GM18502 (cell line): Measurements from ENCODE around the gene NSF.
A peak's percentile ranks its signal among the peaks of the same experiment; 100 is the strongest.
"Not testable (repeated sequence)": the region's sequence is repeated elsewhere in the genome, so short reads cannot be mapped to it uniquely, and the experiment has no call there.

ENCODE experiments used
- ATAC-seq: cut with Tn5 transposase; IDR thresholded peaks from one replicate; pipeline ENCODE4 v1.9.1; 2021; ENCODE audit warnings: mild to moderate bottlenecking; ENCODE audit not compliant: unreplicated experiment, poor library complexity

NSF gene

DNA sequence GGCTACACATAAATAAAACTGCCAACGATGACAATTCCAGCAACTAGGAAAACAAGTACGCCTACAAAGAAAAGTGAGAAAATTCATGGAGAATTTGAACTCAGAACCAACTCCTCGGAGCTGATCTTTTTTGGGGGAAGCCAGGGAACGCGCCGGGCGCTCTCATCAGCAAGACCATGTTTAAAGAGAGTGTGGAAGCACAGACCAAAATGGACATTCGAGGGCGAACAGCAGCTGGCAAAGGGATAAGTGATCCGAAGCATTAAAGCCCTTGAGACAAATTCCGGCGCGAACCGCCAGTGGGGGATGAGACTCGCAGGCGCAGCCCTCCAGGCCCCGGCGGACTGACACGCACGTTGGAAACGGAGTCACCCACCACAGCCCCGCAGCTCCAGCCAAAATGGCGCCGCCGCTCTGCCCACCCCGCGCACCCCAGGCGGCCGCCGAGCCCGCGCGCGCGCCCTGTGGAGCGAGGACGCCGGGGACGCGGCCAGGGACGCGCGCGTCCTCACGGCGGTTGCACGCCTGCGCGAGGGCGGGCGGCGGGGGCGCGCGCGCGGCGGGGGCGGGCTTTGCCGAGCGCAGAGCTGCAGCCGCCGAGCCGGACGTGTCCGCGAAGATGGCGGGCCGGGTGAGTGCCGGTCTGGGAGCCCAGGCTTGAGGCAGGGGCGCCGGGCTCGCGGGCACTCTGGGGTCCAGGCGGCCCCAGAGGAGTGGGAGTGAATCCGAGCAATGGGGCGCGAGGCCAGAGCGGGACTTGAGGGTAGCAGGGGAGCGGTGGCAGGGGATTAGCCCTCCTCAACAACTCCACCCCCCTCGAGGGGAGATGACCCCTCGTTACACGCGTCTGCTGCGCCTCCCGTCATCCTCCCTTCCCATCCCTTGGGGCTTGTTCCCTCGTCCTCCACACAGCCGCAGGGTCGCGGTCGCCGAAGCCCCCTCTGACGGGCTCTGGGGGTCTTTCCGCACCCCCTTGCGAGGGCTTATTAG is at the start of gene NSF:
TSS of gene NSF (plus strand) at position 513 of the 990 bp plus-strand sequence. CDS start at position 620, 107 bp downstream.
- ATAC-seq: peak; percentile 74

DNA sequence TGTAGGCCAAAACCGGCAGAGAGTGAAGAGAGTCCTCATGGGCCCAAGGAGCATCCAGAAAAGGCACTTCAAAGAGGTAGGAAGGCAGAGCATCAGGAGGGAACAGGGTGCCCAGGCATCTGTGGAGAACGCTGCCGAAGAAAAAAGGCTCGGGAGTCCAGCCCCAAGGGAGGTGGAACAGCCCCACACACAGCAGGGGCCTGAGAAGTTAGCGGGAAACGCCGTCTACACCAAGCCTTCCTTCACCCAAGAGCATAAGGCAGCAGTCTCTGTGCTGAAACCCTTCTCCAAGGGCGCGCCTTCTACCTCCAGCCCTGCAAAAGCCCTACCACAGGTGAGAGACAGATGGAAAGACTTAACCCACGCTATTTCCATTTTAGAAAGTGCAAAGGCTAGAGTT is 41.9 kb upstream of the NSF start:
- ATAC-seq: not testable (repeated sequence)

DNA sequence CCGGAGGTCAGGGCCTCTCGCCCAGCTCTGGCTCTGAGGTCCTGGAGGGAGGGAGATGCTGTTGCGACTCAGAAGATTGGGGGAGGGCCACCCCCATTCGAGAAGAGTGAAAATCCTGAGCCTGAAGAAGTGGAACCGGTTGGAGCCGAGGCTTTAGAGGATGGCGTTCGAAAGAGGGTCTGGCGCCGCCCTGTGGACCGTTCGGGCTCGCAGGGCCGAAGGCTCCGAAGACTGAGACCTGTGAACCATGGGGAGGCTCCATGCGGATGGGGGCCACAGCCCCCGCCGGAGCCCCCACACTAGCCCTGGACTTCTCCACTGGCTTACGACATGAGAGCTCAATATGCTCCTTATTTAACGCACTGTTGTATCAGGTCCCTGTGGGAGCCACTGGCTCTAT is 31.3 kb upstream of the NSF start:
- not testable (repeated sequence) for ATAC-seq

DNA sequence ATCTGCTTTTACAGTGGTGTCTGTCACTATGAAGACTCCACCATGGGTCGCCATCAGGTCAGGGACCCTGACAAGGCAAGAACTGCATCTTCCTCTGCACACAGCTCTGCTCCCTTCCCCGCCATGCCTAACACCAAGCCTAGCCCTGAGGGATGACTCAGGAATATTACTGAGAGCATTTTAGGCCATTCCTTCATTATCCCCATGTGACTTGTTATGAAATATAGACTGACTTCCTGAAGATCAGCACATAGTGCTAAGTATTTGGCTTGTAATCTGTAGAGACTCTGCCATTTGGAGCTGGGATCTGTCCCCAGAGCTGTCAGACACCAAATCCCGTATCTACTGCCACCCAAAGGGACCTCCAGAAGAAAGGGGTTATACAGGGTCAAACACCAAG is 30.4 kb upstream of the NSF start:
- not testable (repeated sequence) for ATAC-seq

DNA sequence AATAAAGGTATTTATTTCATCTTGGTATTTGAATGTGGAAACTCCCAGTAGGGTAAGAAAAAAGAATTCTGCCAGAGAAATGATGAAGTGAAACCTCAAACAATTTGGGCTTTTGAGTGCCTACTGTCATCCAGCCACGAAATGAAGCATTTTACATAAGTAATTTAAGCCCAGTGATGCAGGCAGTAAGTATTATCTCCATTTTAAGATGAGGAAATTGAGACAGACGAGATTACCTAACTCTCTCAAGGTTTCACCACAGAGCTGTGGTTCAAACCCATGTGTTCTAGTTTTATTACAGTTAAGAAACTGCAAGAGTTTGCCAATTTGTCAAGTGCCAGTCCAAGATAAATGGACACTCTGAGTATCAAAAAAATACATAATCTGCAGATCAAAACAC is 24.2 kb upstream of the NSF start:
- ATAC-seq: not testable (repeated sequence)

DNA sequence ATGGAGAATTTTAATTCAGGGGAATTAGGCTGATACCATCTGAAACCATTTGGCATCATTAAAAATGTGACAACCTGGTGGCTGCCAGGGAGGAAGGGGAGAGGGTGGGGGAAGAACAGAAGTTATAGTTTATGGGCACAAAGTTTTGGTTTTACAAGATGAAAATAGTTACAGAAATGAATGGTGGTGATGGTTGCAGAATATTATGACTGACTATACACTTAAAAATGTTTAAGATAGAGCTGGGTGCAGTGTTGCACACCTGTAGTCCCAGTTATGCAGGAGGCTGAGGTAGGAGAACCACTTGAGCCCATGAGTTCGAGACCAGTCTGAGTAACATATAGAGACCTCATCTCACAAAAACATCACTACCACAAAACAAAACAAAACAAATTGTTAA is 23.5 kb upstream of the NSF start:
- ATAC-seq: not testable (repeated sequence)

DNA sequence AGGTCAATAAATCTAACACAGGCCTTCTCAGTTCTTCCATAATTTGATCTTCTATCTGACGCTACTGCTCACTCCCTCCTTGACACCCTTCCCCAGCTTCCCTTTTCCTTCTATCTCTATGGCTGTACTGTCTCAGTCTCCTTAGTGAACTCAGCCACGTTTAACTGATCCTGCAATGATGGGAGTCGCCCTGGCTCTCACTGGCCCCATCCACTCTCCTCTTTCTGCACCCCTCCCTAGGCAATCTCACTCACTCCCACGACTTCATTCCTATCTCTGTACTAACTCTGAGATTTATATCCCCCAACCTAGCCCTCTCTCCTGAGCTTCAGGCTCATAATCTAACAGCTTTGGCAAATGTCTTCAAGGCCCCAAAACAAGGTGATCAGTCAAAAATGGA is 18.7 kb upstream of the NSF start:
- ATAC-seq: not testable (repeated sequence)

DNA sequence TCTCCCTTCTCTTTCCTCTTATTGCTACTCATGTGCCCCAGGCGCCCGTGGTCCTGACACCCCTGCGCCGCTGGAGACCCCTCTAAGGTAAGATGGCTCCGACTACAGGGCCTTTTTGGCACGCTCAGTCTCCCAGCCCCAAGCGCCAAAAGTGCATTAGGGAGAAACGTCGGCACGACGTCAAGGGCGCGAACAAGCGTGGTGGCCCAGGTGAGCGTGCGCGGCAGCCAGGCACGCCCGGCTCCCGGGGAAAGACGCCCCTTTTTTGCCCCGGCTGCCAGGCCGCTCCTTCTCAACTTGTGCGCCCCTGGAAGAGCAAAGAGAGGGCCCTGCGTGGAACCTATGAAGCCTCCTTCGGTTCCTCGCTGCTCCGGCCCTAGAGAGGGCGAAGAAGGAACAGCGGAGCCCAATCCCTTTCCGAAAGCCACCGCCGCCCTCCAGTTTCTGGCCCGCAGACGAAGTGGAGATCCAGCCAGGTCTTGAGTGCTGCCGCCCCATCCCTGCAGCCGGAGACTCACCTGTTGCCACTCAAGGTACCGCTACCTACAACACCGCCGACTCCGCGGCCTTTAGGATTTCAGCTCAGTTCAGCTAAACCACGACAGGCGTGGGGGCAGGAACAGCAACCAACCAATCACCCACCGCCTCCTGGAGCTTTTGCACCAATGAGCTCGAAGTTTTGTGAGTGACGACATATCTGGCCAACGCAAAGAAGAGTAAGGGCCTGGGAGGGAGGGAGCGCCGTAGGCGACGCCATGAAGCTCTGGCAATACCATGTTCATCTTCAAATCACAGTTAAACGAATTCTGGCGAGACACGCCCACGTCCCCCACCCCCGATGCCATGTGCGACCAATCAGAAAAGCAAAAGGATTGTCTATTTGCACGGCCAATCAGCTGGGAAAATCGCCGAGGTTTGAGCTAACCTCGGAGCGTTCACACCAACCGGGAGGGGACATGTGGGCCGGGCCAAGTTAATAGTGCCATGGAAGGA is 11.1 kb upstream of the NSF start, which contains the start of gene ARL17A:
TSS of gene ARL17A (minus strand) at position 609 of the 993 bp plus-strand sequence. CDS start 3,369 bp downstream, outside the sequence.
- ATAC-seq: peak; percentile 92

DNA sequence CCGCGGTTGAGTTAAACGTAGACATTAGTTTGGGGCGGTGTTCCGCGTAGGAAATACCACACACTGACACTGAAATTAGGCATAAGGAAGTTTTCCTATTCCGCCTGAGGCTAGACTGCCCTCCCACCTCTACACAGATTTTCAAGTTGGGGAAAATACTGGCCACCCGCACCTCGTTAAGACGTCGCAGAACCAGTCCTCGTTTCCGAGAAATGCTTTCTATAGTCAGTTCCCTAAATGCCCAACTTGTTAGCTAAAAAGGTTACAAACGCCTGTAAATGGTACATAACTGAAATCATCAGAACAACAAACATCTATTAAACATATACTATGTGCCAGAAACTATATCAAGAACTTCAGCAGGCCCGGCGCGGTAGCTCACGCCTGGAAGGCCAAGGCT is 10.4 kb upstream of the NSF start:
- ATAC-seq: not testable (repeated sequence)

DNA sequence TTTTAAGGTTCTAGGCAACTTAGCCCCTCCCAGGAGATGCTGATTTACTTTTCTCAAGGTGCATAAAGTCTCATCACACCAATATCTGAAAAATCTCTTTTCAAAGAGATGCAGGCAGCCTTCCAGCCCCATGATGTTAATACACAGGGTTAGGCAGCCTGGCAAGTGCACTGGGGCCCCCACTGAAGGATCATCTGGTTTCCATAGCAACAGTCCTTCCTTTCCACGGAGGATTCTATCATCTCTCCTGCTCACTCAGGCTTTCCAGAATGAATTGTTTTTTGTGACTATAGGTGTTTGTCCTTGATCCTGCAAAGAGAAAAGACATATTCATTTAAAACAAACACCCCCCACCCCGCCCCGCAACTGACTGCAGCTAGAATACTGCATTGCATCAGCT is 5.0 kb upstream of the NSF start:
- not testable (repeated sequence) for ATAC-seq

DNA sequence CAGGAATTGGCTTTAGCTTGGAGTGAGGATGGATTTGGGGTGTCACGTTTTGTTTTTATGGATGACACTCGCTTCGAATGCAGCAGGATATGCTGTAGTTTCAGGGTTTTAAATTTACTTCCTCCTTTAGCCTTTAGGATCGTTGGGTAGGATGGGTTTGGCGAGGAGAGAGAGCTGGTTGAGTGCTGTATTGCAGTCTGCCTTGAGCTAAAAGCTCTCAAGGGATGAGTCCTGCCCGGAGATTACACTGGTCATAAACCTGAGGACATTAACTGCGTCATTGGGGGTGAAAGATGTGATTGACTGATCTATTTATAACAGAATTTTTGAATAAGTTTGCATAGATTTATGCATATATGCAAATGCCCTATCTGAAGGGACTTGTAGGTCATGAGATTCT is 863 bp downstream of the NSF start:
- not testable (repeated sequence) for ATAC-seq

DNA sequence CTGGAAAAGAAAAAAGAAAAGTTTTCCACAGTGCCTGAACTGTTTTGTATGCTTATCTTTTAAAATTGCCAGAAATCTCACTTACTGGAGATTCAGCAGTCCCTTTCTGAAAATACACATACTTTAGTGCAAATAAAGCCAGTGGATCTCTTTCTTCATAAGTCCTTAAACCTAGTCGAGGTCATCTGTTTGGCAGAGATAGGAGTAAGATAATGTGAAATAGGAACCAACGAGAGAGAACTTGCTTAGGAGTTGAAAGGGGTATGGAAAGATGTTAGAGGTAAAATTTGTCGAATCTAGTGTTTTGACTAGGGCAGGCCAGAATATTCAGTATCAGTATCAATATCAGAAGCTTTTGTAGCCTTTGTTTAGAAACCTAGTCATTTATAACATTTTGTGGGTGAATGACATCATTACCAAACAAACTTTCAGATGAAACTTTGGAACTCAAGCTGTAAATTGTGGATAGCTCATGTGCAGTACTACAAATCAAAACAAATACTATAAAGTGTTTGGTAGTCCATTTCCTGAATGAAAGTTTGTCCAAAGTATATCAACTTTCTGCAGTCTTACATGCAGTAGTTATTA is 8.0 kb downstream of the NSF start:
- ATAC-seq: peak; percentile 58

DNA sequence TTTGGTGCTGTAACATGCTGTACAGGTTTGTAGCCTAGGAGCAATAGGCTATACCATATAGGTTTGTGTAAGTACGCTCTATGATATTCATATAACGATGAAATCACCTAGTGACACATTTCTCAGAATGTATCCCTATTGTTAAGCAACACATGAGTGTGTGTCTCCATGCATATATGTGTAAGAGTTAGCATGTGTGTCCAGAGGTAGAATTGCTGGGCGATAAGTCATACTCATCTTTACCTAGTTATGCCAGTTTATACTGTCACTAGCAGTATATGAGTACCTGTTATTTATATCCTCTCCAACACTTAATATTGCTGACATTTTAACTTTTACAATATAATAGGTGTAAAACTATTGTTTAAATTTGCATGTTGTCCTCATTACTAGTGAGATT is 10.3 kb downstream of the NSF start:
- ATAC-seq: not testable (repeated sequence)

DNA sequence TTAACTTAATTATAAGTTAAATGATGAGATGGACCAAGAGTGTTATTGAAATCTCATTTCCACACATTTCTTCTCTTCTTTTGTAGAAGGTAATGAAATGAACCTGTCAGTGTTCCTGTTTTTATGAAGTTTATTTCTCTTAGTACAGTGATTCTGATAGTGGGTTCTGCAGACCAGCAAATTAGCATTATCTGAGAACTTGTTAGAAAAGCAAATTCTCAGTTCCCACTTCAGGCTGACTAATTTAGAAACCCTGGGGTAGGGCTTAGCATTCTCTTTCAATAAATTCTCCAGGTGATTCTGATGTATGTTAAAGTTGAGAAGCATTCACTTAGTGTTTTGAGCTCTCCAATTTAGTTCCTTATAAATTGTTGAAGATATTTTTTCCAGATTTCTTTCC is 12.7 kb downstream of the NSF start:
- ATAC-seq: peak; percentile 81

DNA sequence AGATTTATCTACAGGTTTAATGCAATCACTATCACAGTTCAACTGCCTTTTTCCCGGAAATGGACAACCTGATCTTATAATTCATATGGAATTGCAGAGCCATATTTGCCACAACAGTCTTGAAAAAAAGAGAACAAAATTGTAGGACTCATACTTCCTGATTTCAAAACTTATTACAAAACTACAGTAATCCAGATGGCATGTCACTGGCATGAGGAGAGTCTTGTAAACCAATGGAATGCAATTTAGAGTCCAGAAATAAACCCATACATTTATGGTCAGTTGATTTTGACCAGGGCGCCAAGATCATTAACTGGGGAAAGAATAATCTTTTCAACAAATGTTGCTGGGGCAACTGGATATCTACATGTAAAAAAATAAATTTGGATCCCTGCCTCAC is 20.8 kb downstream of the NSF start:
- not testable (repeated sequence) for ATAC-seq

DNA sequence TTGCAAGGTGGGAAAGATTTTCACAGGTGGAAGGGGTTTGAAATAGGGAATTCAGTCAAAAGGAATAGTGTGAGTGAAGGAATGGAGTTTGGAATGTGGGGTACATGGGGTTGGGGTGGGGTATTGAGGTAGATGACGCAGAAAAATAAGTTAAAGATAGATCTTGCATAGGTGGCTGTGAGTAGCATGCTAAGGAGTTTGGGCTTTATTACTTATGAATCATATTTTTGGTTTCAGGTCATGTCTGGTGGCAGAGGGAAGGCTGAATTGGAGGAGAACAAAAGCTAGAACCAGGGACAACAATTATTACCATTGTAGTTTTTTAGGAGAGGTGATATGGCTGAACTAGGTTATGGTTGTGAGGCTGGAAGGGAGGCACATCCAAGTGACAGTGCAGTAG is 23.4 kb downstream of the NSF start:
- not testable (repeated sequence) for ATAC-seq

DNA sequence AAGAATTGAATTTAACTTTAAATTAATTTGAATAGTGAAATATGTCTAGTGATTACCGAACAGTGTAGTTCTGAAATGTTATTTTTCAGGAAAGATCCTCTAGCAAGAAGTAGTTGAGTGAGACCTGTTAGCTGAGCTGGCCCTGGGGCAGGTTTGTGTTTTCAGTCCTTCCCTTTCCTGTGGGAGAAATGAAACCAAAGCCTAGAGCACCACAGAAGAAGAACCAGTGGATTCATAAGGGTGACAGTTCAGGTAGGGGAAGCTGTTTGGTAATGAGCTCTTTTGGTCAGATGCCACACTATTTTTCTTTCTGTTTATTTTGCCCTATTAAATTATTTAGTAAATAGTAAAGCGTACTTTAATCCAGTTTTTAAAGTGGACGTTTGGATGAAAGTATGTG is 26.7 kb downstream of the NSF start:
- ATAC-seq: not testable (repeated sequence)

DNA sequence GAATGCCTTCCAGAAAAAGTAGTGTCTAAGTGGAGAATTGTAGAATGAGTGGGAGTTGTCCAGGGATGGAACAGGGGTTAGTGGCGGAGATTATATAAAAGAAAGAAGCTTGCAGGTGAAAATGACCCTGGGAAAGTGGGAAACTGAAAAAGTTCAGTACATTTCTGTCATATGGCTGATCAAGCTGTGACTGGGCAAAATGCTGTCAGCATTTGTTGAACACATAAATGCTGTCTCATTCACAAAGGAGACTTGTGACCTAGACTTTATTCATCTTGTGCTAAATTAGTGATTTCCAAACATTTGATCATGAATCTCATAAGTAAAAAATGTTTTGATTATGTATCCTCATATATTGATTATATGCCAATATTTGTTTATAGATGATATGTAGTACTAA is 28.5 kb downstream of the NSF start:
- ATAC-seq: not testable (repeated sequence)

DNA sequence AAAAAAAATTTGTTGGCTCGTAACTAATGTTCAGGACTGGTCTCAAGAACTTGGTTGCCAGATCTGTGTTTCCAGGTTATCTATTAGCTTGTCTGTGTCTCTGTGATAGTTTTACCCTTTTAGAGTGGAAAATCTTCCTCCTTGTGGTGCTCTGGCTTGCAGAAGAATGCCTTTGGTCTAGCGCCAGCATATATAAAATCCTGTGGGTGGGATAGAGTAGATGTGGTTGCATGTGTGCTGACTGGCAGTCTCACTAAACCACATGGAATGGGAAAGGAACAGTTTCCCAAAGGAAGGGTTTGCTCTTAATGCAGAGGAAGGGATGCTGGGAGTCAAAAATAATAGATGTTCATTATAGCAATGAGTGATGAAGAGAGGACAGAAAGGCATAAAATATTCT is 33.3 kb downstream of the NSF start:
- not testable (repeated sequence) for ATAC-seq

DNA sequence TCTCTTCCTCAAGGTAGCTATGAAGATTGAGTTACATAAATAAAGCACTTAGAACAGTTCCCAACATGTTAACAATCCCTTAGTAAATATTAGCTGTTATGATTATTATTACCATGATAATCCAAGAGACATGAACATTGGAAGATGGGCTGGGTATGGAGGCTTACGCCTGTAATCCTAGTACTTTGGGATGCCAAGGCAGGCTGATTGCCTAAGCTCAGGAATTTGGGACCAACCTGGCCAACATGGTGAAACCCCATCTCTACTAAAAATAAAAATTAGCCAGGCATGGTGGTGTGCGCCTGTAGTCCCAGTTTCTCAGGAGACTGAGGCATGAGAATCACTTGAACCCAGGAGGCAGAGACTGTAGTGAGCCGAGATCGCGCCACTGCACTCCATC is 34.3 kb downstream of the NSF start:
- not testable (repeated sequence) for ATAC-seq
